Measurements from ENCODE around the gene IZUMO4.
A peak's percentile ranks its signal among the peaks of the same experiment; 100 is the strongest.

The IZUMO4 gene, protein sequence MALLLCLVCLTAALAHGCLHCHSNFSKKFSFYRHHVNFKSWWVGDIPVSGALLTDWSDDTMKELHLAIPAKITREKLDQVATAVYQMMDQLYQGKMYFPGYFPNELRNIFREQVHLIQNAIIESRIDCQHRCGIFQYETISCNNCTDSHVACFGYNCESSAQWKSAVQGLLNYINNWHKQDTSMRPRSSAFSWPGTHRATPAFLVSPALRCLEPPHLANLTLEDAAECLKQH

DNA sequence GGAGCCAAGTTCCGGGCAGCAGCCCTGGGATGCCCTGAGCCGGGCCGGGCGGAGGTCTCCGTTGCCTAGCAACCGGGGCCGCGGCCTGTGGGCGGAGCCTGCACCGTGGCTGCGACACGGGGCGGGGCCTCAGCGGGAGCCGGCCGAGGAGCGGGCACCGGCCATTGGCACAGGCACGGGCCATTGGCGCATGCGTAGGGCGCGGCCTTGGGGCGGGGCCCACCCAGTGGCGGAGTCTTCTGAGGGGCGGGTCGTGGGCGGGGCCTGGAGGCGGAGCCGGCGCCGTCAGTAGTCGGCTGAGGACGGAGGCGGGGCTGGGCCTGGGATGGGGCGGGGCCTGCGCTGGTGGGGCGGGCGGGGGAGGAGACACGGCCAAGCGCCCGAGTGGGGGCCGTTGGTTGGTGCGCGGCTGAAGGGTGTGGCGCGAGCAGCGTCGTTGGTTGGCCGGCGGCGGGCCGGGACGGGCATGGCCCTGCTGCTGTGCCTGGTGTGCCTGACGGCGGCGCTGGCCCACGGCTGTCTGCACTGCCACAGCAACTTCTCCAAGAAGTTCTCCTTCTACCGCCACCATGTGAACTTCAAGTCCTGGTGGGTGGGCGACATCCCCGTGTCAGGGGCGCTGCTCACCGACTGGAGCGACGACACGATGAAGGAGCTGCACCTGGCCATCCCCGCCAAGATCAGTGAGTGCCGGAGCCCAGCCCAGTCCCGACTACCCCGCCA lies at the start of gene IZUMO4:
Gene IZUMO4, plus strand, starts transcription at position 436 of the 723 bp plus-strand sequence. Its CDS starts 31 bp downstream, at position 467.
- DNase-seq (ENCODE audit: low read depth) = peak; percentile 100

DNA sequence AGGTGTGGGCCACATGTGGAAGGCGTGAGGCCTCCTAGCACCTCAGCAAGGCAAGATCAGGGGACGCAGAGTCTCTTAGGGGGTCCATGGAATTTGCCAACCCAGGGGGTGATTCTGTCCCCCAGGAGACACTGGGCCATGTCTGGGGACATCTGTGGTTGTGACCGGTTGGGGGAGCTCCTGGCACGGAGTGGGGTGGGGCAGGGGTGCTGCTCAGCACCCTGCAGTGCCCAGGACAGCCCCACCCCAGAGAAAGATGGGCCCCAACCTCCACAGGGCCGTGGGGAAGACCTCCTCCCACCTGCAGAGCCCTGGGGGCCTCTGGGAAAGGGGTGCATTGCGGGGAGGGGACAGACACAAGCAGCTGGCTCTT lies 49.7 kb upstream of the IZUMO4 start:
- no peak for DNase-seq (ENCODE audit: low read depth)

DNA sequence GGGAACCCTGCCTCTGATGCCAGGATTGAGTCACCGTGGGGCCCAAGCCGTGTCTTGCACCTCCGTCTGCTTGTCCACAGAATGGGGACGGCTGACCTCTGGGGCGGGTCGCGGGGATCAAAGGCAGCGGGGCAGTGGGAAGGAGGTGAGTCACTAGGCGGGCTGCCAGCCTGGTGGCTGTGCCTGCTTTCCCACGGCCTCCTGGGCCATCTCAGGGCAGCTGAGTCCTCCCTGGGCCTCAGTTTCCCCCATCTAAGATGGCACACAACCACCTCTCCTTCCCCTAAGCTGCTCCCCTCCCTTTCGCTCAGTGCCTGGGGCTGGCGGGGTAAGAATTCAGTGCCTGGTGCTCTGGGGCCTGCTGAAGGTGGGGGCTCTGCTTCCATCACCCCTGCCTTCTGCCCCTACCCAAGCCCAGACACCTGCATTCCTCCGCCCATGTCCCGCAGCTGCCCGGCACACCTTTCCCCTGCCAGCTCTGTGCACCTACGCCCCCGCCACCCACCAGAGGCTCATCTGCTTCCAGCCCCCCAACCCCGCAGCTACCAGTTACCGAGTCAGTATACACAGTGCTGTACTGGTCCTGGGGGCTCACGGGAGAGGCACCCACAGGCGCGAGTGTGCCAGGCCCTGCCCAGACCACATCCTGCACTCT lies 49.1 kb upstream of the IZUMO4 start:
- DNase-seq (ENCODE audit: low read depth) = no peak

DNA sequence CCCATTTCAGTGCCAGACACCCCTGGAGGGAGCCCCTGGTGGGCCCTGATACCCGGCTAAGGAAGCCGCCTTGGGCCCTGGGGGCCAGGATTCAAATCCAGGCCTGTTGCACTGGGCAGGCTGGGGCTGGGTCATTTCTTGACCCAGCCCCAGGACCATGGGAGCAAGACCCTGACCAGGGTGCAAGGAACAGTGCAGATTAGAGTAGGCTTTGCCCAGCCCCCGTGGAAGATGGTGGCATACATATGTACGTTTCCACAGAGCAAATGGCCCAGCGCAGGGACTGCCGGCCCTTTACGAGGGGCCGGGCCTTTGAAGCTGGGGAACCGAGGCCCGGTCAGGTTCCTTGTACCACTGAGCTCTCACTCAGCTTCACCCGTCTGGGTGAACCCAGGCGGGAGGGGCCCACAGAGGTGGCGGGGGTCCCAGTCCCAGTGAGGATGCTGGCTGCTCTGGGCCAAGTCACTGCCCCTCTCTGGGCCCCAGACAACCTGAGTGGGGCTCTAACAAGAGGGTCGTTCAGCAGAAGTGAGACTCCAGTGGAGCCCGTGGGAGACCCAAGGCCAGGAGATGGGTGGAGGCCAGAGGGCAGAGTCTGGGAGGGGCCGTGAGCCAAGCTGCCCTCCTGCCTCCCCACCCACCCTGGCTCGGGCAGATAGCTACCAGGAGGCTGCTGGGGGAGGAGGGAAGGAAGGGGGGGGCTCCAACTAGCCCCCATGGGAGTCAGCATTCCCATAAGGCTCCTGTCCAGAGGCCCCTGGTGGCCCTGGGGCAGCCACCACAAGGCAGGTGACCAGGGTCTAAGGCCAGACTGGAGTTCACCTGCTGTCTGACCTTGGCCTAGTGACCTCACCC lies 48.4 kb upstream of the IZUMO4 start:
- no peak for DNase-seq (ENCODE audit: low read depth)

DNA sequence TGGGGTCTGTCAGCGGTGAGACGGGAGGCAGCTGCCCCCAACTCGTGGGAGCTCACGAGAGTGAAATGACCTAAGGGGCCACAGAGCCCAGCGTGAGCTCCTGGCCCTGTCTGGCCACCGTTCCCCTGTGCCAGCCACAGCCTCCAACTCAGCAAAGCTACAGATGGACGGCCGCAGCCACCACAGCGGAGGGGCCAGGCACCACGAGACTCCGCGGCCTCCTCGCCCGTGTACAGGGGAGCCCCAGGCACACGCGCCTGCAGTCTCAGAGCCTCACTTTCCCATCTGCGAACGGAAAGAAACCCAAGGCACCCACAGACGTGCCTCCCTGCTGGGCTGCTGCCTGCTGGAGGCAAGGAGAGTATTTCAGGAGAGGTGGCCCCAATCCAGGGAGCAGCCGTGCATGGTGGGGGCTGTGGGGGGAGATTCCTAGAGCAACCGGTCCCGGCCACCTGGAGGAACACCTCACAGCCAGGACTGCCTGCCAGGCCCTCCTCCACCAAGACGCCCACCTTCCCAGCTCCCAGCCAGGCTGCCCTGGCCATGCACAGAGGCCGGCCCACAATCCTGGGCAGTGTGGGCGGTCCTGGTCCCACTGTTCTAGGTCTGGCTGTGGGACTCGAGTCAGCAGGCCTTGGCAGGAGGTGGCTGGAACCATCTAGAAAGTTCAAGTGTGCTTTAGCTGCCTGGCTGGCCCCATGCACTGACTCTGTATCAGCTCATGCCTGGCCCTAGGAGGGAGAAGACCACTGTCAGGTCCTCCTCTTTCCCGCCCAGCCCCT lies 47.6 kb upstream of the IZUMO4 start:
- DNase-seq (ENCODE audit: low read depth) = no peak

DNA sequence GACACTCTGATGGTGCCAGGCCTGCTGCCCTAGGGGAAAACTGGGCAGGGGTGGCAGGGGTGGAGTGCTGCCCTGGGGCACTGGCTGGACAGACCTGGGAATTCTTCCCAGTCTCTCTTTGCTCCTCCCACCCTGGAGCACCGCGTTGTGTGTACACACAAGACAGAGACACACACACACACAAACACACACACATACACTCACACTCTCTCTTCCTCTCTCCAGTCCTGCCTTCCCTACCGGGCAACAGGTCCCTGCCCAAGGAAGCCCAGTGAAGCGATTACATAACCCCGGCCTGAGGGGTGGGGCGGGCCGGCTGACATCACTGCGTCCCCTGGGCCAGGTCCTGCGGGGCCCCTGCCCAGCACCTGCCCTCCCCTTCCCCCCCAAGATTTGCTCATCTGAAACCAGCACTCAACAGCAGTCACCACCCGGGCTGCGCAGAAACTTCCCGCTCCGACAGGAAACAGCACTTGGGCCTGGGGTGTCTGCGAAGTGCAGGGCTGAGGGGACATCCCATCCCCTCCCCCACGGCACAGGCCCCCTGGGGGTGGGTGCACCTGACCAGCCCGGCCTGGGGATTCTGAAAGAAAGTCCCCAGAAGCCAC lies 46.9 kb upstream of the IZUMO4 start:
- no peak for DNase-seq (ENCODE audit: low read depth)

DNA sequence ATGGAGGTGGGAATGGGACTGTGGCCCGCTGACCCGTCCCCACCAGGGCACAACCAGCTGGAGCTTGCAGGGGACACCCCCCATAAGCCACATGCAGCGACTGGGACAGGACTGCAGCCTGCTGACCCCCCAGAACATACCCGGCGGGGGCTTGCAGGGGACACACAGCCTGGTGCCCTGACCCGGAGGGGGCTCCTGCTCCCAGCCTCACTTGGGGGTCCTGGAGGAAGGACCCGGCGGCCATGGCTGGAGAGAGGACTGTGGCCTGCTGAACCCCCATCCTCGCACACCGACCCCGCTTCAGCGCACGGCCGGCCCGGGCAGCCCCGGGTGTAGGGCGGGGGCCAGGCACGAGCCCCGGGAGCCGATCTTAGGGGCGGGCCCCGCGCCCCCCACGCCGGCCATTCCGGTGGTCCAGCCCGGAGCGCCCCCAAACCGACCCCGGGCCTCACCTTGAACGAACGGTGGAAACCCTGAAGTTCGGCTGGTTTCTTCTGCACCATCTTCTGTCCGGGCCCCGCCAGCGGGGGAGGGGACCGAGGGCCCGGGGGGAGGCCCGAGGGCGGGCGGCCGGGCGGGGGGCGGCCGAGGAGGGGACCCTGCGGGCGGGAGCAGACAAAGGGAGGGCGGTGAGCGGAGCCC lies 46.2 kb upstream of the IZUMO4 start:
- DNase-seq (ENCODE audit: low read depth) = no peak

DNA sequence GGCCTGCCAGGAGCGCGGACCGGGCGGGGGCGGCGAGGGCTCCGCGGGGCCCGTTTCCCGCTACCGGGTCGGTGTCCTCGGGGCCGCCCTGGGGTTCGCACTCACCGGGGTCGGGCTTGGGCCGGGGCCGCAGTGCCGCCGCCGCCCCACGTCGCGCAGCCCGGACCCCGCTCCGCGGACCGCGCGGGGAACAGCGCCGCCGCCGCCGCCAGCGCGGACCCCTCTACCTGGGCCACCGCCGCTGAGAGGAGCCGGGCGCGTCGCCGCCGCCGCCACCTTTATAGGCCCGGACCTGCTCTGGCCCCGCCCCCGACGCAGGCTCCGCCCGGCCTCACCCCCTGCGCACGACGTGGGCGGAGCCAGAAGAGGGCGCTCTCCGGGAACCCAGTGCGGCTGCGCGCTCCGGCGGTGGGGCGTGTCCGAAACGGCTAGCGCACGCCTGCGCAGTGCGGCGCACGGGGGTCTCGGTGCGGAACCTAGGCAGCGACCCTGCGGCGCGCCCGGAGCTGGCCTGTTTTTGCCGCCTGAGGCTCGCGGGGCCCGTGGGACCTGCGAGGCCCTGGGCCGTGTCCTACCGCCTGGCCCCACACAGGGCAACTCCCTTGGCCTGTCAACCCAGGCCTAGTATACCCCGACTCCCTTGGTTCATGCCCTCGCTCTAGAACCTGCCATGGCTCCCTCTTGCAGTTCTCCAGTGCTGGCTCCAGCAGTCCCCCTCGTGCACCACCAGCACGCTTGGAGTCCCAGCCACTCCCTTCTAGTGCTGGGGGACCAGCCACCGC lies 45.5 kb upstream of the IZUMO4 start, which contains the start of gene MKNK2:
Gene MKNK2, minus strand, starts transcription at position 254 of the 782 bp plus-strand sequence. CDS start 393 bp downstream, outside the sequence.
- peak; percentile 88 for DNase-seq (ENCODE audit: low read depth)

DNA sequence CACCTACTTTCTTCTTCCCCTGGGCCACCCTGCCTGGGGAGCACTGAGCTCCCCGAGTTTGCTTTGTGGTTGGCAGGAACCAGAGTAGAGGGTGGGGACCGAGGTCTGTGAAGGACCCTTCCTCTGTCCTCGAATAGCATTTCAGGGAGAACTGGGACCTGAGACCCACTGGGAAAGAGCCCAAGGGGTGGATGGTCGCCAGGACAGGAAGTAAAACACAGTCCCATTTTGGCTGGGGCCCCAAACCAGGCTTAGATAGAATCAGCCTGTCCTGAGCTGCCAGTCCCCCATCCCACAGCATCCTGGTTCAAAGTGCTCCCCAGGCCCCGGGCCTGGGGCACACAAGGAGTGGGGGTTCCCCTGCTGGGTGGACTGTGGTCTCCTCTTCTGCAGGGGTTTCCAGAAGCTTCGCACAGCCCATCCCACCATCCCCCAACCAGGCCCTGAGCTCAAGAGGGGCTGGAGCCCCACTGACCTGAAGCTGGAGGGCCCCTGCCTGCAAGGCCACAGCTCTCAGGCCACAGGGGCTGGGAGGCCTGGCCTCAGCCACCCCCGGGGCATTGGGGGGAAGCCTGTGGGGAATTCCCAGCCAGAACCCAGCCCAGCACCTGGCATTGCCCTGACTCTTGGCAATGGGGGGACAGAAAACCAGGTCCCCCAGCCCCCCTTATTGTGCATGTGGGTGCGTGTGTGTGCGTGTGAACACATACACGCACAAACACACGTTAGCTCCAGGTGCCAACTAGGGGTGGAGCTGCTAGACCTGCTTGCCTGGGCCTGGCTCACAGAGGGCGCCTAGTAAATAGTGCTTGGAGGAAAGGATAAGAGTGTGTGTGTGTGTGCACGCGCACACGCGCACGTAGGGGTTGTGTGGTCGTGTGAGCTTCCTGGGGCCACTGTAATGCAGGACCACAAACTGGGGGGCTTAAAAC lies 44.7 kb upstream of the IZUMO4 start:
- DNase-seq (ENCODE audit: low read depth) = no peak

DNA sequence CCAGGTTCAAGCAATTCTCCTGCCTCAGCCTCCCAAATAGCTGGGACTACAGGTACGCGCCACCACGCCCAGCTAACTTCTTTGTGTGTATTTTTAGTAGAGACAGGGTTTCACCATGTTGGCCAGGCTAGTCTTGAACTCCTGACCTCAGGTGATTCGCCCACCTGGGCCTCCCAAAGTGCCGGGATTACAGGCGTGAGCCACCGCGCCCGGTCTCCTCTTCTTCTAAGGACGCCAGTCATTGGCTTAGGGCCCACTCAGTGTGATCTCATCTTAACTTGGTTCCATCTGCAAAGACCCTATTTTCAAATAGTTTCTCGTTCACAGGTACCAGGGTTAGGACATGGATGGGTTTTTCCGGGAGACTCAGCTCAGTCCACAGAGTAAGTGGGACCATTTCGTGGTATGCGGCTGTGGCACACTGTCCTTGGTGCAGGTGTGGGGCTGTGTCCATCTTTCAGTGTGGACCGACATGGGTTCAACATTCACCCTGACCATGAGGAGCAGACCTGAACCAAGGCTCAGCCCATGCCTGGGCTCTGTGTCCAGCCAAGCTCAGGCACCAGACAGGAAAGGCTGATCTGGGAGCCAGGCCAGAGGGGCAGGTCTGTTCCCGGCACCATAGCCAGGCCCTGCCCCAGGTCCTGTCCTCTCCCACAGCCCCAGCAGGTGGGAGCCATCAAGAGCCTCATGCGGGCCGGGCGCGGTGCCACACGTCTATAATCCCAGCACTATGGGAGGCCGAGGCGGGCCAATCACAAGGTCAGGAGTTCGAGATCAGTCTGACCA lies 42.9 kb upstream of the IZUMO4 start:
- DNase-seq (ENCODE audit: low read depth) = no peak

DNA sequence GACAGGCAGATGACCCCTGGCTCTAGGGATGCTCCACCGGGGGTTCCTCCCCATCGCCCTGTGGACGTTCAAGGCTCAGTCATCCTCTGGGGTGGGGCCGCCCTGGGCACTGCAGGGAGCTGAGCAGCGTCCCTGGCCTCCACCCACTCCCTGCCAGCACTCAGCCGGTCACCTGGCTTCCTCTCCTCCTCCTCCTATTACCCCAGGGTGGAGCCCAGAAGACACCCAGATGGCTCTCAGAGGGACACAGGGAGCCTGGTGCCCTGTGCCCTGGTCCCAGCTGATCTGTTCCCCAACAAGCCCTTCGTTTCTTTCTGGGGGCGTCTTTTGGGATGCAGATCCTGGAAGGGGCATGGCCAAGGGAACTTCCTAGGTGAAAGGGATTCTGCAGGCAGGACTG lies 42.0 kb upstream of the IZUMO4 start:
- DNase-seq (ENCODE audit: low read depth) = no peak

DNA sequence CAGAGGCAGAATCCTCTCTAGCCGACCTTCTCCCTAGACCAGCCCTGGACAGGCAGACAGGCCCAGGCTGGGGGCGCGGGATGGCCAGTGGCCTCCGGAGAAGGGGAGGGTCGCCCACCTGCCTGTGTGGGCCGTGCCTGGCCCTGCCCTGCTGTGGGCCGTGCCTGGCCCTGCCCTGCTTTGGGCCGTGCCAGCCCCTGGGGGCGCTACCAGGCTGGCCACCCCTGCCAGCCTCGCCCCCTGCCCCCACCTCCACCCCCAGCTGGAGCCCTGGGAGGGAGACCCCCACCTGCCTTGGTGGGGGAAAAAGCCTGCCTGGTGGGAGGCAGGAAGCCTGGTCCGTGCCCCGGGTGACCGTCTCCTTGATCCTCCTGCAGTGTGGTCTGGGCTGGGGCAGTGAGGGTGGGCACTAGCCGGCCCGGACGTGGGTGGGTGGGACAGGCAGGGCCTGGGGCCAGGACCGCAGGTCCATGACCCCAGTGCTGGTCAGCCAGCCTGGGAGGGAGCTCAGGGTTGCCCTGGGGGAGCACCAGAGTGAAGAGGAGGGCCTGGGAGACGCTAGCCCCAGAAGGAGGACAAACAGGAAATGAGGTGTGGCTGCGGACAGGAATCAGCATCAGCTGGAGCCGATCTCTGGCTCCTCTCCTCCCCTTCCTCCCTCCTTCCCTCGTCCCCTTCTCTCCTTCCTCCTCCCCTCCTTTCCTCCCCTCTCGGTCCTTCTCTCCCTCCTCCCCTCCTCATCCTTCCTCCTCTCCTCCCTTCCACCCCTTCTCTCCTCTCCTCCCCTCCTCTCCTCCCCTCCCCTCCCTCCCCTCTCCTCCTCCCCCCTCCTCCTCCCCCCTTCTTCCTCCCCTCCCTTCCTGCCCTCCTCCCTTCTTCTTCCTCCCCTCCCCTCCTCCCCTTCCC lies 40.5 kb upstream of the IZUMO4 start:
- DNase-seq (ENCODE audit: low read depth) = no peak

DNA sequence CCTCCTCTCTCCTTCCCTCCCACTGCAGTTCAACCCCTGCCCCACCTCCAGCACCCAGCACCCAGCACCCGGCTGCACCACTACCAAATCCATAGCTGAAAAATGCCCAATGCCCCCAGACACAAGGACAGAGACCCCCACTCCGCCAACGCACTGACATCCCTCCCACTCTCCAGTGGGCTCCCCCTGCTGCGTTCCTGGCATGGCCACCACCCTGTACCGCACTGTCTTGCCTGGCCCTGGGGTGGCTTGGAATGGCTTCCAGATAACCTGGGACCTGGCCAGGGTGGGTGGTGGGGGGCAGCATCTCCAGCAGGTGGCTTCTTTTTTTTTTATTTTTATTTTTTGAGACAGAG lies 39.9 kb upstream of the IZUMO4 start:
- no peak for DNase-seq (ENCODE audit: low read depth)

DNA sequence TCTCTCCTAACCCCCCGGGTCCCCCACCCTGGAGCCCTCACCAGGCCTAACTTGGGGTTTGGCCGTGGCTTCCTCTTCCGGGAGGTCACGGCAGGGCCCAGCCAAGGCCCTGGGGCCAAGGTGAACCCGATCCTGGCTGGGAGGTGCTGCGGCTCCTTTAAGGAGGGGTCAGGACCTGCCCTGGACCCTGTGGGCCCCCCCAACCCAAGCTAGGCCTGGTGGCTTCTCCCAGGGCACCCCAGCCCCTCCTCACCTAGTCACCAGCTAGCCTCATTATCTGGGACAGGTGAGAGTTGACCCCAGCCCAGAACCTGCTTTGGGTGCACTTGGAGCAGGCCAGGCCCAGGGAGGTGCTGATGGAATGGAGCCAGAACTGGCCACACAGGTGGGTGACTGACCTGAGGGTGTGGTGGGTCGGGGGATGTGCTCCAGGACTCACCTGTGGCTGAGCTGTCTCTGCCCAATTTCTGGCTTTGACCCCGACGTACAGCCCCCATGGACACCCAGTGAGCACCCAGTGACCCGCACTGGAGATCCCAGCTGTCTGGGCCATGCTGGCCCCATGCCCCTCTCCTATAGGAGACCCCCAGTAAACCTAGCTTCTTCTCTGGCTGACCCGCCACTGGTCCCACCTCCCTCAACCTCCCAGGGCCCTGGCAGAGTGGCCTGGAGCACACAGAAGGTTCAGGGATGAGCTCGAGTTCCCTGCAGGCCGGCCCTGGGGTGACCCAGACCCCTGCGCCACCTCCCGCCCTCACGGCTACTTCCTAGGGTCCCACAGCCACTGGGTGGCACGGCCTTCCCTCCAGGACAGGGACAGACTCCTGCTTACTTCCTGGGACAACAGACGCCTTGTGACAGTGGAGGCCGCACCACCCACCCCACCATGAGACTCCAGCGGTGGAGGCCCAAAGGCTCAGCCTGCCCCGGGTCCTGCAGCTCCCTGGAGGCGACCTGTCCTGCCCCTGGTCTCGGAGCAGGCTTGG lies 38.9 kb upstream of the IZUMO4 start:
- DNase-seq (ENCODE audit: low read depth) = no peak

DNA sequence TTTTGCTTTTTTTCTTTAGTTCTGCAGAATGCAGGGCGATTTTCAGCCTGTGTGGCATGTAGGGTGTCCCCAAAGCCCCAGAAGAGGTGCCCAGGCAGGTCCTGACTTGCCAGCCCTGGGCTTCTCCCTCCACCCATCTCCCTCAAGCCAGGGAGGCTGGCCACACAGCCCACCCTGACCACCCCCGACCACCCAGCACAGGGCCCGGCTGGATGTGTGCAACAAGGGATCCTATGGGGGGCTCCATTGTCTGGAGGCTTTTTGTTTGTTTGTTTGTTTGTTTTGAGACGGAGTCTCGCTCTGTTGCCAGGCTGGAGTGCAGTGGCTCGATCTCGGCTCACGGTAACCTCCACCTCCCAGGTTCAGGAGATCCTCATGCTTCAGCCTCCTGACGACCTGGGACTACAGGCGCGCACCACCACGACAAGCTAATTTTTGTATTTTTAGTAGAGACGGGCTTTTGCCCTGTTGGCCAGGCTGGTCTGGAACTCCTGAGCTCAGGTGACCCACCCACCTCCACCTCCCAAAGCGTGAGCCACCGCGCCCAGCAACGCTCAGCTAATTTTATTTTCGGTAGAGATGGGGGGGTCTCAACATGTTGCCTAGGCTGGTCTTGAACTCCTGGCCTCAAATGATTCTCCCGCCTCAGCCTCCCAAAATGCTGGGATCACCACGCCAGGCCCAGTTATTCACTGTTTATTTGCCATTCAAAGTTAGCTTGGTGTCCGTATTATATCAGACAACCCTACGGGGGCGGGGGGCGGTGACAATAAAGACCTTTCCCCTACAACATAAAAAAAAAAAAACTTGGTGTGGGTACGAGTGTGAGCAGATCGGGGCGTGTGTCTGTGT lies 37.9 kb upstream of the IZUMO4 start:
- no peak for DNase-seq (ENCODE audit: low read depth)
